ENCODE results near the gene IFI30. TPM values are rescaled to one million over a fixed set of nuclear protein-coding genes. Genes with fewer than 3 reads are reported as not detected.

IFI30 gene
- polyA plus RNA-seq, 1 of the 3 experiments (the other 2 are of a cell fraction), result 11.6 TPM

DNA sequence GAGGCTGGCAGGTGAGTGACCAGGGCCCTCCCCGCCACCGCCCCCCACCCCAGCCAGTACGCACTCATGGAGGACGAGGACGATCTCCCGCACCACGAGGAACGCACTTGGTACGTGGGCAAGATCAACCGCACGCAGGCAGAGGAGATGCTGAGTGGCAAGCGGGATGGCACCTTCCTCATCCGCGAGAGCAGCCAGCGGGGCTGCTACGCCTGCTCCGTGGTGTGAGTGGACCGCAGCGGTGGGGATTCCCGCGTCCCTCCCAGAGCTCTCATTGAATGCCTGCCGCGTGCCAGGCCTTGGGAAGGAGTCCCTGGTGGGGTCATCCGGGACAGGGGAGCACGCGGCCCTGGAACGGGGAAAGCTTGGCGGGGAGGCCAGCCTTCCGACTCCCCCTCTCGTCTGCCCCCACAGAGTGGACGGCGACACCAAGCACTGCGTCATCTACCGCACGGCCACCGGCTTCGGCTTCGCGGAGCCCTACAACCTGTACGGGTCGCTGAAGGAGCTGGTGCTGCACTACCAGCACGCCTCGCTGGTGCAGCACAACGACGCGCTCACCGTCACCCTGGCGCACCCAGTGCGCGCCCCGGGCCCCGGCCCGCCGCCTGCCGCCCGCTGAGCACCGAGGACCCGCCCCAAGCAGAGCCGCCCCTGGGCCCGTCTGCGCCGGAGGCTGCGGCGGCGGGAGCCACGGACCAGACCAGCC lies 4.8 kb upstream of the IFI30 start:
- peak; percentile 29 for DNase-seq
- 96% methylated on average over 23 of the region's 66 CpGs for WGBS (ENCODE audit: low lambda C conversion rate)
- Histone ChIP-seq H3K36me3 (replicated peaks in 1 of 2; ENCODE audit: control insufficient read depth in 1 of 2, insufficient read depth in 2 of 2, low read length in 1 of 2) (peaks cover 25 to 26% of the 10 kb centered on the region in 2 experiments), H4K20me1 (ENCODE audit: insufficient read depth) (no peaks in the 10 kb centered on the region), H3K9me3 (no peaks in the 10 kb centered on the region), H3K4me2 (no peak overlapping the region), H2AFZ (ENCODE audit: low read depth) (no peak overlapping the region), H3F3A (replicated peaks; ENCODE audit: insufficient read depth) (peaks cover 13% of the 10 kb centered on the region), H3K4me1 (ENCODE audit: control insufficient read depth in 1 of 2, insufficient read depth in 2 of 2, low read depth in 1 of 2, low read length in 1 of 2) (peaks cover 0 to 4% of the 10 kb centered on the region in 2 experiments; a peak in 1 of 4 replicates), H3K9ac (no peak overlapping the region), H3K4me3 (ENCODE audit: low read depth in 2 of 2, low read length in 1 of 2) (no peak overlapping the region), H3K9me2 (no peaks in the 10 kb centered on the region), H3K27me3 (ENCODE audit: insufficient read depth) (no peaks in the 10 kb centered on the region), H3K27ac (ENCODE audit: low read depth in 2 of 2, low read length in 1 of 2) (no peak overlapping the region), H3K79me2 (ENCODE audit: insufficient read depth) (no peaks in the 10 kb centered on the region)
- TF ChIP-seq, protein P1, sequence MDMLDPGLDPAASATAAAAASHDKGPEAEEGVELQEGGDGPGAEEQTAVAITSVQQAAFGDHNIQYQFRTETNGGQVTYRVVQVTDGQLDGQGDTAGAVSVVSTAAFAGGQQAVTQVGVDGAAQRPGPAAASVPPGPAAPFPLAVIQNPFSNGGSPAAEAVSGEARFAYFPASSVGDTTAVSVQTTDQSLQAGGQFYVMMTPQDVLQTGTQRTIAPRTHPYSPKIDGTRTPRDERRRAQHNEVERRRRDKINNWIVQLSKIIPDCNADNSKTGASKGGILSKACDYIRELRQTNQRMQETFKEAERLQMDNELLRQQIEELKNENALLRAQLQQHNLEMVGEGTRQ (IDR thresholded peaks at IDR 0.05; ENCODE audit: borderline replicate concordance, low read depth, low read length), result no peak
- TF ChIP-seq GABPA (IDR thresholded peaks at IDR 0.05; ENCODE audit: low read depth), result no peak
- TF ChIP-seq RAD21 (IDR thresholded peaks at IDR 0.05; ENCODE audit: low read length), result no peak
- TF ChIP-seq CHD2 (IDR thresholded peaks at IDR 0.05; ENCODE audit: low read length, partially characterized antibody), result no peak
- TF ChIP-seq TEAD4 (IDR thresholded peaks at IDR 0.05; ENCODE audit: borderline replicate concordance, insufficient read depth), result no peak
- TF ChIP-seq EP300 (IDR thresholded peaks at IDR 0.05; ENCODE audit: borderline replicate concordance in 1 of 2, low read depth in 1 of 2, low read length in 1 of 2), result no peak
- TF ChIP-seq, protein P2, sequence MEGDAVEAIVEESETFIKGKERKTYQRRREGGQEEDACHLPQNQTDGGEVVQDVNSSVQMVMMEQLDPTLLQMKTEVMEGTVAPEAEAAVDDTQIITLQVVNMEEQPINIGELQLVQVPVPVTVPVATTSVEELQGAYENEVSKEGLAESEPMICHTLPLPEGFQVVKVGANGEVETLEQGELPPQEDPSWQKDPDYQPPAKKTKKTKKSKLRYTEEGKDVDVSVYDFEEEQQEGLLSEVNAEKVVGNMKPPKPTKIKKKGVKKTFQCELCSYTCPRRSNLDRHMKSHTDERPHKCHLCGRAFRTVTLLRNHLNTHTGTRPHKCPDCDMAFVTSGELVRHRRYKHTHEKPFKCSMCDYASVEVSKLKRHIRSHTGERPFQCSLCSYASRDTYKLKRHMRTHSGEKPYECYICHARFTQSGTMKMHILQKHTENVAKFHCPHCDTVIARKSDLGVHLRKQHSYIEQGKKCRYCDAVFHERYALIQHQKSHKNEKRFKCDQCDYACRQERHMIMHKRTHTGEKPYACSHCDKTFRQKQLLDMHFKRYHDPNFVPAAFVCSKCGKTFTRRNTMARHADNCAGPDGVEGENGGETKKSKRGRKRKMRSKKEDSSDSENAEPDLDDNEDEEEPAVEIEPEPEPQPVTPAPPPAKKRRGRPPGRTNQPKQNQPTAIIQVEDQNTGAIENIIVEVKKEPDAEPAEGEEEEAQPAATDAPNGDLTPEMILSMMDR (IDR thresholded peaks at IDR 0.05), result no peak
- no peak for TF ChIP-seq RXRA (IDR thresholded peaks at IDR 0.05; ENCODE audit: borderline replicate concordance, low read depth)
- TF ChIP-seq, protein P3, sequence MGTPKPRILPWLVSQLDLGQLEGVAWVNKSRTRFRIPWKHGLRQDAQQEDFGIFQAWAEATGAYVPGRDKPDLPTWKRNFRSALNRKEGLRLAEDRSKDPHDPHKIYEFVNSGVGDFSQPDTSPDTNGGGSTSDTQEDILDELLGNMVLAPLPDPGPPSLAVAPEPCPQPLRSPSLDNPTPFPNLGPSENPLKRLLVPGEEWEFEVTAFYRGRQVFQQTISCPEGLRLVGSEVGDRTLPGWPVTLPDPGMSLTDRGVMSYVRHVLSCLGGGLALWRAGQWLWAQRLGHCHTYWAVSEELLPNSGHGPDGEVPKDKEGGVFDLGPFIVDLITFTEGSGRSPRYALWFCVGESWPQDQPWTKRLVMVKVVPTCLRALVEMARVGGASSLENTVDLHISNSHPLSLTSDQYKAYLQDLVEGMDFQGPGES (IDR thresholded peaks at IDR 0.05; ENCODE audit: low read depth, low read length), result no peak
- TF ChIP-seq SIN3A (IDR thresholded peaks at IDR 0.05; ENCODE audit: borderline replicate concordance, low read depth, low read length), result no peak
- CTCF ChIA-PET, result interaction anchor here (0.9 to 9.4 kb wide), 15 partner anchors 8 to 162 kb away, joined by 3 to 78 read pairs (median 4); partner anchors contain the start of gene PIK3R2
- POLR2A ChIA-PET, result interaction anchor here (0.6 to 1.7 kb wide), 2 partner anchors 56 to 59 kb away, joined by 3 to 4 read pairs; no protein-coding TSS in a partner anchor

Measured in SK-N-SH (cell line).